ENCODE measurements around the gene OLIG1.
A peak's percentile ranks its signal among the peaks of the same experiment; 100 is the strongest.

Gene OLIG1

DNA sequence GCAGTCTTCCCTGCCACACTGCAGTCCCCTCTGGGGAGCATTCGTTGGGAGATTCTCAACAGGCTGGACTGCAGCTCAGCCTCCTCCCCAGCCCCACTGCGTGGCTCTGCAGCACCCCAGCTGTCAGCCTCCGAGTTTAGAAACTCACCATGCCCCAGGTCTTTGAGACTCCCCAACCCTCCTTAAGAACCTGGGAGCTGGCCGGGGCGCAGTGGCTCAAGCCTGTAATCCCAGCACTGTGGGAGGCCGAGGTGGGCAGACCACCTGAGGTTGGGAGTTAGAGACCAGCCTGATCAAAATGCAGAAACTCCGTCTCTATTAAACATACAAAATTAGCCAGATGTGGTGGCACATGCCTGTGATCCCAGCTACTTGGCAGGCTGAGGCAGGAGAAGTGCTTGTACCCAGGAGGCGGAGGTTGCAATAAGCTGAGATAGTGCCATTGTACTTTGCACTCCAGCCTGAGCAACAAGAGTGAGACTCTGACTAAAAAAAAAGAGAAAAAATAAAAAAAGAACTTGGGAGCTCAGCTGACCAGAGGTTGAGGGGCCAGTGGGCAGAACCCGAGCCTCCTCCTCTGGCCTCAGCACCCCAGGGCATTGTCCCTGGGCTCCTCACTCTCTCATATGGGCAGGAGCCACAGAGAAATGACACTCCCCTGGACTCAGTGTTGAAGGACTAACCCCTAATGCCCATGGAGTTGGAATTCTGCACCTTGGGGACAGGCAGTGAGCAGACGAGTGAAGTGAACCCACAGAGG is 38.6 kb upstream of the OLIG1 start:
- DNase-seq = no peak

DNA sequence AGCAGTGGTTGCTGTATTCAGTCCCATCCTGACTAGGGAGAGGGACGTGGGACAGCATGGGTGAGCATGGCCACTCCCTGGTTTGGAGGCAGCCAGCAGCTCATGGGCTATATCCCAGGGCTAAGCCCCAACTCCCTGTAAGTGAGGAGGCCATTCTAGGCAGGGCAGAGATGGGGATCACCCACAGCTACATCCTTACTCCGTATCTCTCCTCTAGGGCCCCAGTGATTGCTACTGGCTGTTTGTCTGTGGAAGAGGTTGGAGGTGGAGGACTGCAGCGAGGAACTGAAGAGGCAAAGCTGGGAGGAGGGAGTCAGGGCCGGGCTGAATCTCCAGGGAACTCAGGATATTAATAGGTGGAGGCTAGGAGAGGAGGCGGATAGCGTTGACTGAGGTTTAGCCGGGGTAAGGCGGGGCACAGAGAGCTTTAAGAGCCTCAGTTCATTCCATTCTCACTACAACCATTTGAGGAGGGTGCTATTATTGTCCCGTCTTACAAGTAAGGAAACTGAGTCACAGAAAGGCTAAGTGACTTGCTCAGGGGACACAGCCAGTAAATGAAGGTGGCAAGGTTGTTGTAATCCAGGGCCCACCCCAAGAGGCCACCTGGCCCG is 37.4 kb upstream of the OLIG1 start:
- DNase-seq = no peak

- DNase-seq = no peak
Observed at GRCh38 chr21:33033094-33033951, 36.6 kb upstream of the OLIG1 start.

DNA sequence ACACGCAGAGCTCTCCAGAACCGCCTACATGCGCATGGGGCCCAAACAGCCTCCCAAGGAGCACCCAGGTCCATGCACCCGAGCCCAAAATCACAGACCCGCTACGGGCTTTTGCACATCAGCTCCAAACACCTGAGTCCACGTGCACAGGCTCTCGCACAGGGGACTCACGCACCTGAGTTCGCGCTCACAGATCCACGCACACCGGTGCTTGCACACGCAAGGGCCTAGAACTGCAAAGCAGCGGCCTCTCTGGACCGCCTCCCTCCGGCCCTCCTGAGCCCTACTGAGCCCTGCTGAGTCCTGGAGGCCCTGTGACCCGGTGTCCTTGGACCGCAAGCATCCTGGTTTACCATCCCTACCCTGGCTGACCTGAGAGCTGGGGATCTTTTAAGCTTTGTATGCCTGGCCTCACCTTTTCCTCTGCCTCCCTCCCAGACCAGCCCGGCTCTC is 36.0 kb upstream of the OLIG1 start:
- no peak for DNase-seq

GRCh38 chr21:33035147-33035546 is 34.8 kb upstream of the OLIG1 start:
- DNase-seq = no peak

- DNase-seq = peak; percentile 50
Observed at GRCh38 chr21:33036430-33037162, 33.3 kb upstream of the OLIG1 start.

GRCh38 chr21:33037501-33037900 is 32.4 kb upstream of the OLIG1 start:
- DNase-seq = no peak

- no peak for DNase-seq
Observed at GRCh38 chr21:33039536-33039935, 30.4 kb upstream of the OLIG1 start.

DNA sequence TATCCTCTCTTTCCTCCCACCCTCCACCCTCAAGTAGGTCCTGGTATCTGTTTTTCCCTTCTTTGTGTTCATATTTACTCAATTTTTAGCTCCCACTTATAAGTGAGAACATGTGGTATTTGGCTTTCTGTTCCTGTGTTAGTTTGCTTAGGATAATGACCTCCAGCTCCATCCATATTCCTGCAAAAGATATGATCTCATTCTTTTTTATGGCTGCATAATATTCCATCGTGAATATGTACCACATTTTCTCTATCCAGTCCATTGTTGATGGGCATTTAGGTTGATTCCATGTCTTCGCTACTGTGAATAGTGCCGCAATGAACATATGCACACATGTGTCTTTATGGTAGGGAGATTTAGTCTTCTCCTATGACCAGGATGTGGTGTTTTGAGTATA is 29.7 kb upstream of the OLIG1 start:
- no peak for DNase-seq

GRCh38 chr21:33041981-33042380 is 28.0 kb upstream of the OLIG1 start:
- no peak for DNase-seq

- peak; percentile 73 for DNase-seq
Observed at GRCh38 chr21:33042812-33043211, 27.1 kb upstream of the OLIG1 start.

DNA sequence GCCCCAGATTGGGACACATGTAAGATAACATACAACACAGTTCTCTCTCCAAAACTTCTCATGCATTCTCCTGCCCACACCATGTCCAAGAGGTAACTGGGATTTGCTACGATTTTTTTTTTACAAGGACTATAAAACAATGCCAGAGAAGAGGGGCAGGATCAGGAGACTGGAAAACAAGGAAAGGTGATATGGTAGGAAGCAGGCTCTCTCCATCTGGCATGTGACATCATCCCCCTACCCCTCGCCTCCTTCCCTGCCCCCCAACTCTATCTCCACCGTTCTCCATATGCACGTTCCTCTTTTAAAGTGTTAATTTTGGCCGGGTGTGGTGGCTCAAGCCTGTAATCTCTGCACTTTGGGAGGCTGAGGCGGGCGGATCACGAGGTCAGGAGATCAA is 23.5 kb upstream of the OLIG1 start:
- DNase-seq = no peak

DNA sequence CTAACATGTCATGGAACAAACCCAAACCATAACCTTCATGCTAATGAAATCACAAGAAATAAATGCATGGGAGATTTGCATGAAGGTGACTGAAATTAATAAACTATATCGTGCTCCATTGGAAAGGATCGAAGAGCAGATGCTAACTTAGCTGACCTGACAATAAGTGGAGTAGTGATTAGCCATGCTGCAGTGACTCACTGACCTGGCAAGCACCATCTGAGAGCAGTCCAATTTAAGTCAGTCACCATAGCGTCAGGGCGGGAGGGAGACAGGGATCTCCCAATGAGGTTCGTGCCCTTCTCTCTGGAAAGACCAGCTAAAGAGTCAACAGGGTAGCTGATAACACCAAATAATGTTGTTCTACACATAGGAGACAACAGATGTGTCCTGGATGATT is 22.7 kb upstream of the OLIG1 start:
- DNase-seq = no peak

DNA sequence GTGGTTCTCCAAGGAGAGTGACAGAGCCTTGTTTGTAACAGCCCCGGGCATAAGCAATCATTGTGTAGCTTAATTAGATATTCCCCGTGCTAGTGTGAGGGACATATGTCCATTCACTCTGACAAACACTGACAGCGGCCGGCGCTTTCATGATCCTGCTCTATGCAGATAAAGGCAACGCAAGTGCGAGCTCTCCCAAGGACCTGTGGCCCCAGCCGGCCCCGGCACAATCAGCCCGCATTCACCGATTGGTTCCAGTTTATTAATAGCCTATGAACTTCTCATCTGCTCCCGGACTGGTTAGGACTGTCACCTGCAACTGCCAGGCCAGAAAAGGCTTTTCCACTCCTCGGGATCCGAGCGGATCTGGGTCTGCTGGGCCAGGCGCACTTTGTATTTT is 18.0 kb upstream of the OLIG1 start:
- no peak for DNase-seq

GRCh38 chr21:33053951-33054350 is 16.0 kb upstream of the OLIG1 start:
- DNase-seq = no peak

GRCh38 chr21:33055991-33056390 is 13.9 kb upstream of the OLIG1 start:
- DNase-seq = no peak

DNA sequence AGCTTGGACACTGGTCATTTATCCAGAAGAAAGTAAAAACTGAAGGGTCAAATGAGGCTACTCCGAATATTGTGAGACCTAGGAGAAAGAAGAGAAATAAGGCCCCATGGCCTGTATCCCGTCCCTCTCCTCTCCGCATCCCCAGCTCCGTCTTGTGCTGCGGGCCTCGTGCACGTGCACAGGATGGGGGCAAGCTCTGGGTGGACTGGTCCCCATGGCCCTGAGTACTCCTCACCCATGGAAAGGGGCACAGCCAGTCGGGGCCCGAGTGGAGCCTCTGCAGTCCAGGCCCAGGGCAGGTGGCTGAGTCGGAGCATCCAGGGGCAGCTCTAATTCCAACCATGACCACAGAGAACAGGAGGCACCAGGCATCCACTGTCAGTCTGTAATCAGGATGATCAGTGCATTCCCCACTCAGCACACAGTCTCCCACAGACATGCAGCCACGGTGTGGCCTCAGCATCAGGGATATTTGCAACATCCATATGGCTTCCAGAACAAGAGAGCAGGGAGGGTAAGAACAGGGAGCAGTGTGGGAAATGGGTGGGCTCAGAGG is 12.5 kb upstream of the OLIG1 start:
- no peak for DNase-seq

DNA sequence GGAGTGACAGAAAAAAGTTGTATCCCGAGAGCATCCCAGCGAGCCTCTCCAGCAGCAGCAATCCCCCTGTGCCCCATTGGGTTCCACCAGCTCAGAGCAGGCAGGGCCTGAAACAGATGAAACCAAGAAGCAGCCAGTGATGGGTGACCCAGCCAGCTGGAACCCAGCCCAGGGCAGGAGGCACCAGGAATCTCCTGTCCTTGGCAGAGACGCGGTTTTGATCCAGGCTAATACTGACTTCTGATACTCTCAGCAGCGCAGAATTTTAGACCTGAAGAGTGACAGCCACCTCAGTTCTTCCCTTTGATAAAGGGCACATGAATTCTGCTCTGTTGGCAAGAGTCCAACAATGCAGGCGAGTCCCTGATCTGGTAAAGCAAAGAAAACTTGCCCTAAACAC is 11.4 kb upstream of the OLIG1 start:
- DNase-seq = no peak

- no peak for DNase-seq
Observed at GRCh38 chr21:33058957-33059356, 11.0 kb upstream of the OLIG1 start.

DNA sequence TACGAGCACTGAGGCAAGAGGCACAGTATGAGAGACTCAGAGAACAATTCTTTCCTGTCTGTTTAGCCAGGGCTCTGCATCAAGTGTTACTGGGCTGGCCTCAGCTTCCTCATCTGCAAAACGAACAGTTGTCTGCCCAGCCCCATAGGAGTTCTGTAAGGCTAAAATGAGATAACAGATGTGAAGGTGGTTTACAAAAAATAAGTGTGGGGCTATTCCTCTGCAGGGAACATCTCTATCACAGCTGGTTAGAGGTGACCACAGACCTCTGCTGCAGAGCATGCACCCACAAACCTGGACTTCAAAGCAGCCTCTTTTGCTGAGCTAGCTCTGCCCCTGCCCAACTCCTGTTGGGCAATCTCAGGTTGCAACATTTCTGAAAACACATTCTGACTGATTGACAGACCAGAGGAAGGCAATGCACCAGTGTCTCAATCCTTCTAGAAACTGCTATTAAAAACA is 10.5 kb upstream of the OLIG1 start:
- no peak for DNase-seq

DNA sequence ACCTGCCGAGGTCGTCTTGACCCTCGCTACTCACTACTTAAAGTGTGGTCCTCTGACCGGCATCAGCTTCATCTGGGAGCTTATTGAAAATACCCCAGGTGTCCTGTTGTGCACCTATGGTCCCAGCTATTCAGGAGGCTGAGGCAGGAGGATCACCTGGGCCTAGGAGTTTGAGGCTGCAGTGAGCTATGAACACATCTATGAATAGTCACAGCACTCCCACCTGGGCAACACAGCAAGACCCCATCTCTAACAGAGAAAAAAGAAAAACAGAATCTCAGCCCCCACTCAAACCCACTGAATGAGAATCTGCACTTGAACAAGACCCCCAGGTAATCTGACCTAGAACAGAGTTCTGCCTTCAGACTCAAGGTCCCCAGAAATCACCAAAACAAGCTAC is 8.7 kb upstream of the OLIG1 start:
- no peak for DNase-seq

GRCh38 chr21:33063375-33063883 is 6.5 kb upstream of the OLIG1 start:
- DNase-seq = no peak
